HEK293 (cell line): ENCODE results near the gene ACAP2.

Source experiments
- CTCF ChIA-PET: fragments of 350-600 bp; formaldehyde crosslinking; extraction: SDS; loops from one replicate; lab custom pipeline; 2021; ENCODE audit warnings: antibody characterized with exemption; lab: Yijun Ruan, JAX
- POLR2A ChIA-PET: fragments of 300-600 bp; formaldehyde crosslinking; extraction: SDS; loops from one replicate; lab custom pipeline; 2020; ENCODE audit warnings: antibody characterized with exemption, inconsistent platforms; lab: Yijun Ruan, JAX
- H3K27ac ChIP-seq: fragments of 200-500 bp; sonication (Bioruptor generic); 2 replicates; pipeline ENCODE4 v1.5.1; 2014; ENCODE audit warnings: low read depth, low read length, control low read depth, inconsistent platforms; ENCODE audit errors: extremely low read depth
- H3K36me3 ChIP-seq, 2 experiments: fragments of 200-500 bp in 1 of 2; sonication (Bioruptor generic) in 1 of 2; 1 replicate in 1 of 2; 2 replicates in 1 of 2; pipeline ENCODE4 v1.5.1; 2014 to 2017; ENCODE audit warnings: inconsistent platforms in 2 of 2, low read length in 2 of 2; ENCODE audit not compliant: control insufficient read depth in 2 of 2, insufficient read depth in 1 of 2
- H3K4me1 ChIP-seq: fragments of 200-500 bp; sonication (Bioruptor generic); 2 replicates; pipeline ENCODE4 v1.5.1; 2014; ENCODE audit warnings: mild to moderate bottlenecking, low read length, inconsistent platforms; ENCODE audit not compliant: control insufficient read depth, insufficient read depth
- H3K4me3 ChIP-seq: 2 replicates; pipeline ENCODE4 v1.5.1; 2011; ENCODE audit warnings: low read depth, mild to moderate bottlenecking, control low read depth, low read length, moderate library complexity
- H3K9me3 ChIP-seq: fragments of 200-500 bp; sonication (Bioruptor generic); 2 replicates; pipeline ENCODE4 v1.5.1; 2014; ENCODE audit warnings: low read depth, low read length, inconsistent platforms; ENCODE audit not compliant: control insufficient read depth, insufficient read depth
- BCL11B ChIP-seq: fragments of 450-650 bp; formaldehyde crosslinking; IDR thresholded peaks from 2 replicates; pipeline ENCODE4 v1.5.1; 2016; ENCODE audit warnings: low read depth, missing biosample characterization, missing genetic modification characterization
- CTCF ChIP-seq: fragments of 450-650 bp; formaldehyde crosslinking; IDR thresholded peaks from 2 replicates; pipeline ENCODE4 v1.5.1; 2016; ENCODE audit warnings: missing biosample characterization, missing genetic modification characterization
- KLF10 ChIP-seq: fragments of 450-650 bp; IDR thresholded peaks from 2 replicates; pipeline ENCODE4 v1.5.1; 2018; ENCODE audit warnings: missing biosample characterization, mild to moderate bottlenecking, missing genetic modification characterization
- SALL2 ChIP-seq: fragments of 450-650 bp; formaldehyde crosslinking; IDR thresholded peaks from 2 replicates; pipeline ENCODE4 v1.5.0; 2017; ENCODE audit warnings: missing biosample characterization, mild to moderate bottlenecking, missing genetic modification characterization, borderline replicate concordance
- ZBTB17 ChIP-seq: fragments of 450-650 bp; formaldehyde crosslinking; IDR thresholded peaks from 2 replicates; pipeline ENCODE4 v1.5.1; 2016; ENCODE audit warnings: missing biosample characterization, missing genetic modification characterization
- ZBTB48 ChIP-seq: fragments of 450-650 bp; formaldehyde crosslinking; IDR thresholded peaks from 2 replicates; pipeline ENCODE4 v1.5.1; 2016; ENCODE audit warnings: missing biosample characterization, missing genetic modification characterization
- ZFP41 ChIP-seq: fragments of 450-650 bp; formaldehyde crosslinking; IDR thresholded peaks from 2 replicates; pipeline ENCODE4 v1.5.1; 2016; ENCODE audit warnings: missing biosample characterization, missing genetic modification characterization, borderline replicate concordance
- ZFP69B ChIP-seq: fragments of 450-650 bp; formaldehyde crosslinking; IDR thresholded peaks from 2 replicates; pipeline ENCODE4 v1.5.1; 2016; ENCODE audit warnings: missing biosample characterization, missing genetic modification characterization
- ZNF114 ChIP-seq: fragments of 450-650 bp; formaldehyde crosslinking; IDR thresholded peaks from 2 replicates; pipeline ENCODE4 v1.5.0; 2017; ENCODE audit warnings: missing biosample characterization, missing genetic modification characterization
- ZNF2 ChIP-seq: fragments of 450-650 bp; formaldehyde crosslinking; IDR thresholded peaks from 2 replicates; pipeline ENCODE4 v1.5.1; 2016; ENCODE audit warnings: missing biosample characterization, missing genetic modification characterization
- ZNF354C ChIP-seq: fragments of 450-650 bp; formaldehyde crosslinking; IDR thresholded peaks from 2 replicates; pipeline ENCODE4 v1.5.1; 2016; ENCODE audit warnings: missing biosample characterization, missing genetic modification characterization, low read depth, borderline replicate concordance
- ZNF366 ChIP-seq: fragments of 450-650 bp; formaldehyde crosslinking; conservative IDR thresholded peaks from 2 replicates; pipeline ENCODE4 v1.5.1; 2016; ENCODE audit warnings: missing biosample characterization, missing genetic modification characterization
- ZNF404 ChIP-seq: fragments of 450-650 bp; formaldehyde crosslinking; IDR thresholded peaks from 2 replicates; pipeline ENCODE4 v1.5.1; 2017; ENCODE audit warnings: missing biosample characterization, missing genetic modification characterization
- ZNF416 ChIP-seq: fragments of 450-650 bp; formaldehyde crosslinking; IDR thresholded peaks from 2 replicates; pipeline ENCODE4 v1.5.1; 2016; ENCODE audit warnings: missing biosample characterization, missing genetic modification characterization
- ZNF514 ChIP-seq: fragments of 450-650 bp; formaldehyde crosslinking; IDR thresholded peaks from 2 replicates; pipeline ENCODE4 v1.5.1; 2016; ENCODE audit warnings: missing biosample characterization, missing genetic modification characterization
- ZNF571 ChIP-seq: fragments of 450-650 bp; formaldehyde crosslinking; IDR thresholded peaks from 2 replicates; pipeline ENCODE4 v1.5.0; 2017; ENCODE audit warnings: missing biosample characterization, missing genetic modification characterization
- ZNF621 ChIP-seq: fragments of 450-650 bp; formaldehyde crosslinking; IDR thresholded peaks from 2 replicates; pipeline ENCODE4 v1.5.1; 2017; ENCODE audit warnings: missing biosample characterization, missing genetic modification characterization
- ZNF629 ChIP-seq: fragments of 450-650 bp; formaldehyde crosslinking; IDR thresholded peaks from 2 replicates; pipeline ENCODE4 v1.5.1; 2017; ENCODE audit warnings: missing biosample characterization, missing genetic modification characterization
- ZNF692 ChIP-seq: fragments of 450-650 bp; formaldehyde crosslinking; IDR thresholded peaks from 2 replicates; pipeline ENCODE4 v1.5.1; 2016; ENCODE audit warnings: missing biosample characterization, missing genetic modification characterization
- TF ChIP-seq, protein P1 (sequence below): fragments of 450-650 bp; formaldehyde crosslinking; IDR thresholded peaks from 2 replicates; pipeline ENCODE4 v1.5.1; 2017; ENCODE audit warnings: missing biosample characterization, mild to moderate bottlenecking, missing genetic modification characterization, moderate library complexity

ACAP2 gene

DNA sequence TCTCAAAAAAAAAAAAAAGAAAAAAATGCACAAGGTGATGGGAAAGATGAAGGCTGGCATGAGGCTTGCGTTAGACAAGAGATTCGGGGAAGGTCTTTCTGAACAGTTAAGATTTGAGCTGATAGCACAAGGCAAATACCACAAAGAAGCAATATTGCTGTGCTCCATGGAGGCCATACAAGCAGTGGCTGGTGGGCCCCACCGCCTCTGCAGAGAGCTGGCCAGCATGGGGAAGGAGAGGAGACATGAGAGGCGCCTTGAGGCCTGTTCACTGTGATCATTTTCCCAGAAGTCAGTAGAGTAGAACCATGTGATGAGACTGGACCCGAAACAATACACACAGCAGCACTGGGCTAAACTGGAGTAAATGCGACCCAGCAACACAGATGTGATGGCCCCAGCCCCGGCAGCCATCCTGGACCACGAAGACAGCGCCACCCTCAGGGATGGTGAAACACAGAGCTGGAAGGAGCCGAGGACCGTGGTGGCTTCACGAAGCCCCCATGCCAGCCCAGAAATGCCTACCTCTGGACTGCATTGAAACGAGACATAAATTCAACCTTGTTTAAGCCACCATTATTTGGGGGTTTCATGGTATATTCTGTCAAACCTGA lies 177.3 kb downstream of the ACAP2 start:
- Histone ChIP-seq H3K4me1 (no peaks in the 10 kb centered on the region), H3K9me3 (no peaks in the 10 kb centered on the region), H3K27ac (no peak overlapping the region), H3K4me3 (no peak overlapping the region), H3K36me3 (peaks cover 0 to 27% of the 10 kb centered on the region in 2 experiments; a peak in 1 of 3 replicates)
- CTCF ChIA-PET = interaction anchor here (0.5 to 2.2 kb wide), 4 partner anchors 236 to 586 kb away, joined by 3 to 10 read pairs (median 4); no protein-coding TSS in a partner anchor
- POLR2A ChIA-PET = no interaction called here
- TF ChIP-seq ZNF2 (tag by site-specific recombination) (no peak), ZFP41 (no peak), ZBTB17 (tag by site-specific recombination) (no peak), ZNF692 (peak; percentile 90), ZFP69B (peak; percentile 91), ZNF629 (tag by site-specific recombination) (no peak), ZNF571 (tag by site-specific recombination) (no peak), ZNF404 (tag by site-specific recombination) (no peak), ZNF514 (no peak), CTCF (tag by site-specific recombination) (no peak), ZNF416 (tag by site-specific recombination) (no peak), SALL2 (tag by site-specific recombination) (no peak), ZBTB48 (tag by site-specific recombination) (no peak)
- TF ChIP-seq, all 188 proteins: peak for 2

- POLR2A ChIA-PET = no interaction called here
- no peak overlapping the region for H3K27ac ChIP-seq
- CTCF ChIA-PET = interaction anchor here (1.2 to 2.2 kb wide), 2 partner anchors 258 to 582 kb away, joined by 3 to 10 read pairs; no protein-coding TSS in a partner anchor
Observed at GRCh38 chr3:195263925-195264600, 178.8 kb downstream of the ACAP2 start.

DNA sequence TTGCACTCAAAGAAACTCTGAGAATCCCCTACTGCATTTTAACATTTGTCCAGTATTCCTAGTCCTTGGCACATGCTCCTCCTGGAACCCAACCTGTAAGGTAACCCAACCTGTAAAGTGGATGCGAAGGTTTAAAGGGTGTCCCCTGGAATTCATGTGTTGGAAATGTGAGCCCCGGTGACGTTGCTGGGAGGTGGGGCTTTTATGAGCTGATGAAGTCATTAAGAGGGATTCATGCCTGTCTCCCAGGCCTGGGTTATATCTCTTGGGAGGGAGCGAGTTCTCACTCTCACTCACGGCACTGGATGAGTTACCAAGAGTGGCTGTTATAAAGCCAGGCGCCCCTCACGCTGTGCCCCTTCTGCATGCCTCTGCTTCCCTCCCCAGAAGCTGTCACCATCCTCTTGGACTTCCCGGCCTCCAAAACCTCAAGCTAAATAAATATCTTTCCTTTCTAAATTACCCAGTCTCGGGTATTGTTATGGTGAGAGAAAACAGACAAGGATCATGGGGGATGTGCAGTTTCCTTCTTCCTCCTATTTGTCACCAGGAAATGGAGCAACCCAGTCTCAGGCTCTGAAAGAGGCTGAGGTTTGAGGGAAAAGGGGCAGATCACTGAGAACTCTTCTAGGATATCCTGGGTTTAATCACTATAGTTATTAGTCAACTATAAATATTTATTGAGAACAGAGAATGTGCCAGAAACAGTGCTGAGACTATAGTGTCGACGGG lies 179.5 kb downstream of the ACAP2 start:
- peaks cover 0 to 22% of the 10 kb centered on the region in 2 experiments; a peak in 1 of 3 replicates for H3K36me3 ChIP-seq
- CTCF ChIA-PET = interaction anchor here (0.7 to 3.1 kb wide), 3 partner anchors 8 to 592 kb away, joined by 3 to 15 read pairs (median 10); partner anchors contain the start of gene XXYLT1
- H3K9me3 ChIP-seq = no peaks in the 10 kb centered on the region
- peaks cover 7% of the 10 kb centered on the region for H3K4me1 ChIP-seq
- H3K27ac ChIP-seq = no peak overlapping the region
- H3K4me3 ChIP-seq = no peak overlapping the region
- POLR2A ChIA-PET = no interaction called here
- TF ChIP-seq ZNF416 (tag by site-specific recombination) (no peak), KLF10 (tag by site-specific recombination) (peak; percentile 29; the same call in 1 of the 2 replicates), ZNF114 (tag by site-specific recombination) (no peak), ZNF354C (tag by site-specific recombination) (no peak), ZNF692 (no peak), CTCF (tag by site-specific recombination) (no peak), ZNF366 (tag by site-specific recombination) (no peak), ZNF621 (no peak)
- TF ChIP-seq, protein P1, sequence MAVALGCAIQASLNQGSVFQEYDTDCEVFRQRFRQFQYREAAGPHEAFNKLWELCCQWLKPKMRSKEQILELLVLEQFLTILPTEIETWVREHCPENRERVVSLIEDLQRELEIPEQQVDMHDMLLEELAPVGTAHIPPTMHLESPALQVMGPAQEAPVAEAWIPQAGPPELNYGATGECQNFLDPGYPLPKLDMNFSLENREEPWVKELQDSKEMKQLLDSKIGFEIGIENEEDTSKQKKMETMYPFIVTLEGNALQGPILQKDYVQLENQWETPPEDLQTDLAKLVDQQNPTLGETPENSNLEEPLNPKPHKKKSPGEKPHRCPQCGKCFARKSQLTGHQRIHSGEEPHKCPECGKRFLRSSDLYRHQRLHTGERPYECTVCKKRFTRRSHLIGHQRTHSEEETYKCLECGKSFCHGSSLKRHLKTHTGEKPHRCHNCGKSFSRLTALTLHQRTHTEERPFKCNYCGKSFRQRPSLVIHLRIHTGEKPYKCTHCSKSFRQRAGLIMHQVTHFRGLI (tag by site-specific recombination) = peak; percentile 32; the same call in 1 of the 2 replicates

More at GRCh38 chr3:195263925-195264600, 178.8 kb downstream of the ACAP2 start:
- no peak for TF ChIP-seq BCL11B (tag by site-specific recombination)
- peak; percentile 68 for TF ChIP-seq ZBTB17 (tag by site-specific recombination)
- Histone ChIP-seq H3K4me3 (no peak overlapping the region), H3K36me3 (peaks cover 0 to 27% of the 10 kb centered on the region in 2 experiments; a peak in 1 of 3 replicates), H3K9me3 (no peaks in the 10 kb centered on the region), H3K4me1 (peaks cover under 1% of the 10 kb centered on the region)
